Measurements from ENCODE around the gene XCL2. TPM values are rescaled to one million over a fixed set of nuclear protein-coding genes. Genes with fewer than 3 reads are reported as not detected.

XCL2 gene
- polyA plus RNA-seq, 3 donors, result 0.56 to 1.9 TPM; not detected in 1

DNA sequence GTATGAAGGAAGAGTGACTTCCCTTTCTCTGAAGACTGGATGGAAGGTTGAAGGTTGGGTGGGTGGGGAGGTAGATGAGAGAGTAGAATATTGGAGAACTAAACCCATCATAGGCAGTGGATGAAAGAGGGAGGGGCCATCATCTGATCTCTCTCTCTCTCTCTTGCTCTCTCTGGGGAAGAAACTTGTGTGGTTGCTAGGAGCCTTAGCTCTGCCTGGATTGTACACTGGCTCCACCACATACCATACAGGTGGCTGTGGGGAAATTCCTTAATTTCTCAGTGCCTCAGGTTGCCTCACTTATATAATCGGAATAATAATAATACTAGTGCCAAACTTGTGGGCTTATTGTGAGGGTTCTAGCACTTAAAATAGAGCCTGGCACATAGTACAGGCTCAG lies 42.1 kb upstream of the XCL2 start:
- no peak for DNase-seq

GRCh38 chr1:168585191-168585590 lies 41.4 kb upstream of the XCL2 start:
- no peaks in the 10 kb centered on the region for H4K20me1 ChIP-seq (ENCODE audit: insufficient read depth, low read length)
- Mint-ChIP-seq H3K4me3 (no peak overlapping the region), H3K27me3 (ENCODE audit: low read depth in 3 of 3) (peaks cover 2 to 3% (median 2%) of the 10 kb centered on the region in 3 donors), H3K9me3 (peaks cover 3 to 9% (median 8%) of the 10 kb centered on the region in 7 donors), H3K36me3 (no peaks in the 10 kb centered on the region), H3K27ac (no peak overlapping the region), H3K4me1 (no peaks in the 10 kb centered on the region)
- H3K9me3 ChIP-seq (replicated peaks in 1 of 2; ENCODE audit: control insufficient read depth in 1 of 2, insufficient read depth in 1 of 2, low read length in 2 of 2), result peaks cover 3 to 7% of the 10 kb centered on the region in 2 donors
- H3K27me3 ChIP-seq (ENCODE audit: control insufficient read depth in 2 of 2, insufficient read depth in 2 of 2, low read length in 2 of 2), result no peaks in the 10 kb centered on the region
- H2AFZ ChIP-seq (ENCODE audit: insufficient read depth, low read depth, low read length, poor library complexity, severe bottlenecking), result no peak overlapping the region
- H3K27ac ChIP-seq (ENCODE audit: low read depth in 1 of 2, low read length in 2 of 2), result no peak overlapping the region
- H3K4me3 ChIP-seq (replicated peaks in 1 of 3; ENCODE audit: low read depth in 2 of 3, low read length in 3 of 3), result no peak overlapping the region
- H3K79me2 ChIP-seq (ENCODE audit: insufficient read depth, low read length), result no peaks in the 10 kb centered on the region
- TF ChIP-seq, protein P1, sequence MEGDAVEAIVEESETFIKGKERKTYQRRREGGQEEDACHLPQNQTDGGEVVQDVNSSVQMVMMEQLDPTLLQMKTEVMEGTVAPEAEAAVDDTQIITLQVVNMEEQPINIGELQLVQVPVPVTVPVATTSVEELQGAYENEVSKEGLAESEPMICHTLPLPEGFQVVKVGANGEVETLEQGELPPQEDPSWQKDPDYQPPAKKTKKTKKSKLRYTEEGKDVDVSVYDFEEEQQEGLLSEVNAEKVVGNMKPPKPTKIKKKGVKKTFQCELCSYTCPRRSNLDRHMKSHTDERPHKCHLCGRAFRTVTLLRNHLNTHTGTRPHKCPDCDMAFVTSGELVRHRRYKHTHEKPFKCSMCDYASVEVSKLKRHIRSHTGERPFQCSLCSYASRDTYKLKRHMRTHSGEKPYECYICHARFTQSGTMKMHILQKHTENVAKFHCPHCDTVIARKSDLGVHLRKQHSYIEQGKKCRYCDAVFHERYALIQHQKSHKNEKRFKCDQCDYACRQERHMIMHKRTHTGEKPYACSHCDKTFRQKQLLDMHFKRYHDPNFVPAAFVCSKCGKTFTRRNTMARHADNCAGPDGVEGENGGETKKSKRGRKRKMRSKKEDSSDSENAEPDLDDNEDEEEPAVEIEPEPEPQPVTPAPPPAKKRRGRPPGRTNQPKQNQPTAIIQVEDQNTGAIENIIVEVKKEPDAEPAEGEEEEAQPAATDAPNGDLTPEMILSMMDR (IDR thresholded peaks at IDR 0.05), result no peak
- intact Hi-C loops (cut with micrococcal nuclease), result no loop called here
- H3K36me3 ChIP-seq (replicated peaks in 1 of 2; ENCODE audit: control insufficient read depth in 1 of 2, insufficient read depth in 2 of 2, low read length in 2 of 2), result no peaks in the 10 kb centered on the region
- no peak for DNase-seq
- H3K4me1 ChIP-seq (ENCODE audit: control insufficient read depth in 1 of 2, insufficient read depth in 2 of 2, low read length in 2 of 2), result no peaks in the 10 kb centered on the region
- 94% methylated on average over 2 of the region's 3 CpGs for WGBS (ENCODE audit: insufficient coverage)
- H3K4me2 ChIP-seq (replicated peaks; ENCODE audit: extremely low read depth, low read length, poor library complexity, severe bottlenecking), result no peak overlapping the region
- no peak overlapping the region for H3K9ac ChIP-seq (ENCODE audit: insufficient read depth, low read length, poor library complexity, severe bottlenecking)

More for the DNA sequence above, 42.1 kb upstream of the XCL2 start:
- TF ChIP-seq, protein P1 (IDR thresholded peaks at IDR 0.05), result no peak
- intact Hi-C loops (cut with micrococcal nuclease), result no loop called here
- no peaks in the 10 kb centered on the region for H3K36me3 ChIP-seq (replicated peaks in 1 of 2; ENCODE audit: control insufficient read depth in 1 of 2, insufficient read depth in 2 of 2, low read length in 2 of 2)
- Mint-ChIP-seq H3K36me3 (no peaks in the 10 kb centered on the region), H3K4me3 (no peak overlapping the region), H3K27me3 (ENCODE audit: low read depth in 3 of 3) (peaks cover 2 to 3% (median 2%) of the 10 kb centered on the region in 3 donors), H3K27ac (no peak overlapping the region), H3K9me3 (peaks cover 3 to 9% (median 8%) of the 10 kb centered on the region in 7 donors), H3K4me1 (no peaks in the 10 kb centered on the region)
- no CpG with 5 or more reads among the region's 1 CpG for WGBS (ENCODE audit: insufficient coverage)
- no peaks in the 10 kb centered on the region for H3K4me1 ChIP-seq (ENCODE audit: control insufficient read depth in 1 of 2, insufficient read depth in 2 of 2, low read length in 2 of 2)
- no peak overlapping the region for H2AFZ ChIP-seq (ENCODE audit: insufficient read depth, low read depth, low read length, poor library complexity, severe bottlenecking)
- H3K9me3 ChIP-seq (replicated peaks in 1 of 2; ENCODE audit: control insufficient read depth in 1 of 2, insufficient read depth in 1 of 2, low read length in 2 of 2), result peaks cover 3 to 7% of the 10 kb centered on the region in 2 donors
- no peak overlapping the region for H3K4me3 ChIP-seq (replicated peaks in 1 of 3; ENCODE audit: low read depth in 2 of 3, low read length in 3 of 3)
- no peaks in the 10 kb centered on the region for H3K27me3 ChIP-seq (ENCODE audit: control insufficient read depth in 2 of 2, insufficient read depth in 2 of 2, low read length in 2 of 2)
- H3K79me2 ChIP-seq (ENCODE audit: insufficient read depth, low read length), result no peaks in the 10 kb centered on the region
- no peaks in the 10 kb centered on the region for H4K20me1 ChIP-seq (ENCODE audit: insufficient read depth, low read length)
- no peak overlapping the region for H3K4me2 ChIP-seq (replicated peaks; ENCODE audit: extremely low read depth, low read length, poor library complexity, severe bottlenecking)
- H3K9ac ChIP-seq (ENCODE audit: insufficient read depth, low read length, poor library complexity, severe bottlenecking), result no peak overlapping the region
- no peak overlapping the region for H3K27ac ChIP-seq (ENCODE audit: low read depth in 1 of 2, low read length in 2 of 2)

Measured in CD14-positive monocyte (primary cell).